Measurements from ENCODE around the gene SGTB. TPM values are rescaled to one million over a fixed set of nuclear protein-coding genes. Genes with fewer than 3 reads are reported as not detected.
"Not testable (repeated sequence)": the region's sequence is repeated elsewhere in the genome, so short reads cannot be mapped to it uniquely, and the experiment has no call there.

Gene SGTB
- total RNA-seq, 1 donor from 2014 or later, result 10.0 TPM

DNA sequence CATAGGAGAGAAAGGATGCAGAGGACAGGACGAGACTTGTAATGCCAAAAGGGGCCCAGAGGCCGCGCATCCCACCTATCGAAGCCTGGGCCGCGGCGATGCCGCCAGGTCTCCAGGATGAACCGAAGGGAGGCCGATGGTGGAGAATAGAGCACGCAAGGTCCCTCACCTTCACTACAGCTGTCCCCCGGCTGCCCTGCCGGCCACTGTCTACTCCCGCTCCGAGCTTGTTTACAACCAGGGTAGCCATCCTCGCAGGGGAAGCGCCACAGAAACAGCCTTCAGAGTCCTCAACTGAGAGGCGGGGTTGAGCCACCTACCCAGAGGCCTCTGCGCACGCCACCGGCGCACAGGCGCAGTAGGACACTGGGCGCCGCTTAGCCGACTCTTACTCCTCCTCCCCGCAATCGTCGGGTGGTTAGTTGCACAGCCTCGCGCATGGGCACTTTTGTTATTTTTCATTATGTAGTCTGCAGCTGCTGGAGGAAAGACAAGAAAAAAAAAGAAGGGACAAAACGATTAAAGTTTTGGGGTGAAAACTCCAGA, 97.8 kb downstream of the SGTB start, which contains the start of gene TRIM23:
TSS of gene TRIM23 (minus strand) at position 309 of the 546 bp plus-strand sequence. CDS start at position 250, 59 bp downstream.
- H3K4me3 Mint-ChIP-seq, result peak within 1 kb of the TSS; percentile 91
- H3K36me3 Mint-ChIP-seq (ENCODE audit: low read depth), result peaks cover 9% of the 10 kb centered on the region
- intact Hi-C loops (cut with micrococcal nuclease), result loop anchor here (1.0 to 2.0 kb wide), 6 partner anchors 61 to 855 kb away; partner anchors contain the start of genes CENPK, CWC27, ERBIN and PPWD1

DNA sequence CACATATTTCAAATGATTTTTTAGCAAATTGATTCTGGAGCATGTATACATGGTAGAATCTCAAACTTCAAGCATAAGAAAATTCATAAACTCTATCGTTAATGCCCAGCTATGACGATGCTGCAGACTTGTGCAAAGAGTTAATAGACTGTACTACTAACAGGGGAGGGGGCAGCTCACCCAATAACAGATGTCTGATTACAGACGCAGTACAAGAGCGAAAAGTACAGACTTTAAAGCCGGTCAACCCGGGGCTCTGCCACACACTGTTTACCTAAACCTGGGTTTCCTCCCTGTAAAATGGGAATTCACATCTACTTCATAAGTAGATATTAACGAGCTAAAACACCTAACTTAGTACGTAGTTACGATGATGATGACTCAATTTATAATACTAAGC, 98.4 kb downstream of the SGTB start:
- peak overlapping the region; percentile 99 for H3K27ac Mint-ChIP-seq
- H3K4me1 Mint-ChIP-seq, result peaks cover 26% of the 10 kb centered on the region
- peaks cover 7% of the 10 kb centered on the region for H3K36me3 Mint-ChIP-seq (ENCODE audit: low read depth)
- H3K27me3 Mint-ChIP-seq, result no peaks in the 10 kb centered on the region
- intact Hi-C loops (cut with micrococcal nuclease), result no loop called here
- DNase-seq, result peak; percentile 63
- H3K9me3 Mint-ChIP-seq, result no peaks in the 10 kb centered on the region
- H3K4me3 Mint-ChIP-seq, result peak overlapping the region; percentile 91

More for the DNA sequence above, 97.8 kb downstream of the SGTB start, which contains the start of gene TRIM23:
- Mint-ChIP-seq H3K4me1 (peaks cover 24% of the 10 kb centered on the region), H3K27ac (peak within 1 kb of the TSS; percentile 99), H3K9me3 (no peaks in the 10 kb centered on the region), H3K27me3 (no peaks in the 10 kb centered on the region)
- DNase-seq, result peak; percentile 98

DNA sequence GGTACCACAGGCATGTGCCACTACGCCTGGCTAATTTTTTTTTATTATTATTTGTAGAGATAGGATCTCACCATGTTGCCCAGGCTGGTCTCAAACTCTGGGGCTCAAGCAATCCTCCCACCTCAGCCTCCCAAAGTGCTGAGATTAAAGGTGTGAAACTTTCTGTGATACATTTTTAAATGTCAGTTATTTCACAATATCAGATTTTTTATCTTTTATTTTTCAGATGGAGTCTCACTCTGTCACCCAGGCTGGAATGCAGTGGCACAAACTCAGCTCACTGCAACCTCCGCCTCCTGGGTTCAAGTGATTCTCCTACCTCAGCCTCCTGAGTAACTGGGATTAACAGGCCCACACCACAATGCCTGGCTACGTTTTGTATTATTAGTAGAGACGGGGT, 99.9 kb downstream of the SGTB start:
- H3K9me3 Mint-ChIP-seq; H3K27me3 Mint-ChIP-seq; H3K4me3 Mint-ChIP-seq; H3K36me3 Mint-ChIP-seq (ENCODE audit: low read depth); intact Hi-C loops (cut with micrococcal nuclease); DNase-seq; H3K27ac Mint-ChIP-seq: not testable (repeated sequence)
- H3K4me1 Mint-ChIP-seq, result peaks cover 23% of the 10 kb centered on the region

DNA sequence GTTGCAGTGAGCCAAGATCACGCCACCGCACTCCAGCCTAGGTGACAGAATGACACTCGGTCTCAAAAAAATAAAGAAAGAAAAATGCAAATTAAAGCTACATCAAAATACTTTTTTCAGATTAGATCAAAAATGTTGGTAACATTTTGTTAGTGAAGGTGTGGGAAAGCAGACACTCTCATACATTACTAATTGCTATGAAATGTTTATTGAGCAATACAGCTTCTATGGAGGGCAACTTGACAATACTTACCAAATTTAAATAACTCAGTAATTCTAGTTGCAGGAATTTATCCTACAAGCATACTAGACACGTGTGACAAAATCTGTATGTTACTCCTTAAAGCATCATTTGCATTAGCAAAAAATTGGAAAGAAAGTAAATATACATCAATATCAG, 101.9 kb downstream of the SGTB start:
- Mint-ChIP-seq H3K27me3 (no peaks in the 10 kb centered on the region), H3K4me1 (peaks cover 17% of the 10 kb centered on the region), H3K4me3 (no peak overlapping the region), H3K27ac (no peak overlapping the region), H3K36me3 (ENCODE audit: low read depth) (peaks cover 11% of the 10 kb centered on the region), H3K9me3 (no peaks in the 10 kb centered on the region)
- intact Hi-C loops (cut with micrococcal nuclease), result no loop called here
- no peak for DNase-seq

Other genes starting within 250 kb of the SGTB start
- 0.73 and 0.89 TPM in 2 replicates for gene ADAMTS6, start 240.2 kb downstream of the SGTB start, total RNA-seq
- gene CENPK, start 158.9 kb downstream of the SGTB start, total RNA-seq, result 87.8 and 88.8 TPM in 2 replicates
- 53.9 and 55.6 TPM in 2 replicates for gene PPWD1, start 158.8 kb downstream of the SGTB start, total RNA-seq
- gene TRIM23, start 97.8 kb downstream of the SGTB start, total RNA-seq, result 5.3 and 6.0 TPM in 2 replicates
- 4.7 and 5.1 TPM in 2 replicates for gene SHLD3, start 97.1 kb downstream of the SGTB start, total RNA-seq
- 22.4 and 27.2 TPM in 2 replicates for gene TRAPPC13, start 97.1 kb downstream of the SGTB start, total RNA-seq
- 28.0 and 30.7 TPM in 2 replicates for gene NLN, start 96 bp upstream of the SGTB start, total RNA-seq
- gene ERBIN, start 204.5 kb upstream of the SGTB start, total RNA-seq, result 28.6 and 29.2 TPM in 2 replicates